Measurements from ENCODE around the gene WDR46. TPM values are rescaled to one million over a fixed set of nuclear protein-coding genes. Genes with fewer than 3 reads are reported as not detected.
A peak's percentile ranks its signal among the peaks of the same experiment; 100 is the strongest.
"Not testable (repeated sequence)": the region's sequence is repeated elsewhere in the genome, so short reads cannot be mapped to it uniquely, and the experiment has no call there.

Gene WDR46
- total RNA-seq, 1 donor from 2014 or later, result 117 TPM

- Mint-ChIP-seq H3K27ac (peak within 1 kb of the TSS; percentile 100), H3K4me3 (peak within 1 kb of the TSS; percentile 92), H3K9me3 (no peaks in the 10 kb centered on the region), H3K4me1 (peaks cover 62% of the 10 kb centered on the region), H3K36me3 (ENCODE audit: low read depth) (peaks cover 85% of the 10 kb centered on the region), H3K27me3 (no peaks in the 10 kb centered on the region)
- TF ChIP-seq CTCF (IDR thresholded peaks at IDR 0.05), result no peak
- intact Hi-C loops (cut with micrococcal nuclease), result loop anchor here (1.0 to 2.0 kb wide), 6 partner anchors 12 to 294 kb away; partner anchors contain the start of genes KIFC1, PFDN6 and WDR46
- ATAC-seq (ENCODE audit: low read depth) (peak; percentile 68), DNase-seq (peak; percentile 77)
- ChIA-PET POLR2A (interaction anchor here (0.5 to 4.2 kb wide), 33 partner anchors 9 to 1376 kb away, joined by 3 to 79 read pairs (median 7); partner anchors contain the start of genes CUTA, KIFC1, PBX2 and PFDN6), CTCF (interaction anchor here (0.8 to 2.5 kb wide), 13 partner anchors 10 to 309 kb away, joined by 3 to 21 read pairs (median 8); partner anchors contain the start of genes PFDN6, RGL2, WDR46 and ZBTB22)
Observed at GRCh38 chr6:33276864-33277662, 12.0 kb downstream of the WDR46 start, which contains the start of gene B3GALT4. Gene B3GALT4, plus strand, starts transcription at chr6:33277123. Its CDS starts 297 bp downstream, at chr6:33277420.

- ChIA-PET CTCF (interaction anchor here (0.8 to 2.5 kb wide), 10 partner anchors 10 to 292 kb away, joined by 3 to 21 read pairs (median 9); partner anchors contain the start of genes PFDN6, RGL2, WDR46 and ZBTB22), POLR2A (interaction anchor here (0.5 to 4.2 kb wide), 22 partner anchors 10 to 432 kb away, joined by 3 to 79 read pairs (median 8); partner anchors contain the start of genes CUTA, PFDN6, PHF1 and RGL2)
- Mint-ChIP-seq H3K4me1 (peaks cover 67% of the 10 kb centered on the region), H3K36me3 (ENCODE audit: low read depth) (peaks cover 86% of the 10 kb centered on the region), H3K9me3 (no peaks in the 10 kb centered on the region), H3K27me3 (no peaks in the 10 kb centered on the region), H3K4me3 (peak overlapping the region; percentile 83), H3K27ac (peak overlapping the region; percentile 100)
- no peak for TF ChIP-seq CTCF (IDR thresholded peaks at IDR 0.05)
- intact Hi-C loops (cut with micrococcal nuclease), result loop anchor here (2.0 kb wide), 2 partner anchors 36 to 294 kb away; no protein-coding TSS in a partner anchor
- DNase-seq (no peak), ATAC-seq (ENCODE audit: low read depth) (no peak)
Observed at GRCh38 chr6:33276581-33276863, 12.5 kb downstream of the WDR46 start.

GRCh38 chr6:33275795-33276580, 13.1 kb downstream of the WDR46 start:
- H3K4me1 Mint-ChIP-seq, result peaks cover 69% of the 10 kb centered on the region
- not testable (repeated sequence) for H3K9me3 Mint-ChIP-seq; DNase-seq; ATAC-seq (ENCODE audit: low read depth); H3K27me3 Mint-ChIP-seq
- peaks cover 84% of the 10 kb centered on the region for H3K36me3 Mint-ChIP-seq (ENCODE audit: low read depth)
- POLR2A ChIA-PET, result interaction anchor here (0.6 to 4.2 kb wide), 16 partner anchors 11 to 431 kb away, joined by 4 to 79 read pairs (median 10); partner anchors contain the start of genes CUTA, PFDN6, RGL2 and RING1
- peak overlapping the region; percentile 100 for H3K27ac Mint-ChIP-seq
- CTCF ChIA-PET, result interaction anchor here (1.2 to 2.4 kb wide), 5 partner anchors 11 to 291 kb away, joined by 3 to 21 read pairs (median 12); partner anchors contain the start of genes PFDN6, RGL2 and WDR46
- H3K4me3 Mint-ChIP-seq, result peak overlapping the region; percentile 83
- intact Hi-C loops (cut with micrococcal nuclease), result loop anchor here (2.0 kb wide), 2 partner anchors 37 to 295 kb away; no protein-coding TSS in a partner anchor

GRCh38 chr6:33273924-33274902, 14.8 kb downstream of the WDR46 start:
- TF ChIP-seq CTCF (IDR thresholded peaks at IDR 0.05), result no peak
- H3K36me3 Mint-ChIP-seq (ENCODE audit: low read depth), result peaks cover 75% of the 10 kb centered on the region
- peak overlapping the region; percentile 100 for H3K4me3 Mint-ChIP-seq
- no peak for ATAC-seq (ENCODE audit: low read depth)
- H3K27ac Mint-ChIP-seq, result peak overlapping the region; percentile 100
- POLR2A ChIA-PET, result no interaction called here
- CTCF ChIA-PET, result no interaction called here
- no peak for DNase-seq
- intact Hi-C loops (cut with micrococcal nuclease), result loop anchor here (5.0 kb wide), 1 partner anchor 513 kb away; the partner anchor contains the start of gene LEMD2
- no peaks in the 10 kb centered on the region for H3K9me3 Mint-ChIP-seq
- peaks cover 76% of the 10 kb centered on the region for H3K4me1 Mint-ChIP-seq
- no peaks in the 10 kb centered on the region for H3K27me3 Mint-ChIP-seq
